ENCODE measurements around the gene EIF4G3.
"Not testable (repeated sequence)": the region's sequence is repeated elsewhere in the genome, so short reads cannot be mapped to it uniquely, and the experiment has no call there.

EIF4G3 gene

GRCh38 chr1:20789598-20789997 is 387.1 kb downstream of the EIF4G3 start:
- DNase-seq = not testable (repeated sequence)

DNA sequence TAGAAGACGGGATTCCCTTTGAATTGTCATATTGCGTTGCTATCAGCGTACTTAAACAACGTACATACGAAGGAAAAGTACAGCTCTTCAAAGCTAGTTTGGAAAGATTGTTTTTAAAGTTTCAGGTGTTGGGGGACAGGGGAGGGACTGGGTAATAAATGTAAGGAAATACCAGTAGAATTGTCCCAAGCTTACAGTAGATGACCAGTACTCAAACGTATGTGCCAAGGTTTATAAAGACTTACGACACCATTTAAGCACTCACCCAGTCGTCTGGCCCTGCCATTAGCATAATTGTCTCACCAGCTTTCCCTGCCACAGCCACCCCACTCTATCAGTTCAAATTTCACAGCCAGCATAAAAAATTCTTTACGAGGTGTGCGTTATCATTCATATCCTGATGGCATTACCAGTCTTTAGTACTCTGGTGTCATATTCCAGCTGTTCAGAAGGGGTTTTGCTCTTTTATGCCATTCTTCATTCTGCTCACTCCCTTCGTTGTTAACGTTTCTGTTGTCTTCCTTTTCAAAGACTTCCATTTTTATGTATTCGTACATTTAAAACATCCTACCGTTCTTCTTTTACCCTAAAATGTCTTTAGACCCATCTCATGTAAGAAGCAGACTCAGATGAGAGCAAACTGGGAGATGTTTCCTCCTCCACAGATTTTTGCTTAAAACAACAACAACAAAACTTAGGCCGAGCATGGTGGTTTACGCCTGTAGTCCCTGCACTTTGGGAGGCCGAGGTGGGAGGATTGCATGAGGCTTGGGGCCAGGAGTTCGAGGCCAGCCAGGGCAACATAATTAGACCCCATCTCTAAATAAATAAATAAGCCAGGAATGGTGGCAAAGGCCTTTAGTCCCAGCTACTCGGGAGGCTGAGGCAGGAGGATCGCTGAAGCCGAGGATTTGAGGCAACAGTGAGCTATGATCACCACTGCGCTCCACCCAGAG is 388.6 kb downstream of the EIF4G3 start:
- peak; percentile 71 for DNase-seq

DNA sequence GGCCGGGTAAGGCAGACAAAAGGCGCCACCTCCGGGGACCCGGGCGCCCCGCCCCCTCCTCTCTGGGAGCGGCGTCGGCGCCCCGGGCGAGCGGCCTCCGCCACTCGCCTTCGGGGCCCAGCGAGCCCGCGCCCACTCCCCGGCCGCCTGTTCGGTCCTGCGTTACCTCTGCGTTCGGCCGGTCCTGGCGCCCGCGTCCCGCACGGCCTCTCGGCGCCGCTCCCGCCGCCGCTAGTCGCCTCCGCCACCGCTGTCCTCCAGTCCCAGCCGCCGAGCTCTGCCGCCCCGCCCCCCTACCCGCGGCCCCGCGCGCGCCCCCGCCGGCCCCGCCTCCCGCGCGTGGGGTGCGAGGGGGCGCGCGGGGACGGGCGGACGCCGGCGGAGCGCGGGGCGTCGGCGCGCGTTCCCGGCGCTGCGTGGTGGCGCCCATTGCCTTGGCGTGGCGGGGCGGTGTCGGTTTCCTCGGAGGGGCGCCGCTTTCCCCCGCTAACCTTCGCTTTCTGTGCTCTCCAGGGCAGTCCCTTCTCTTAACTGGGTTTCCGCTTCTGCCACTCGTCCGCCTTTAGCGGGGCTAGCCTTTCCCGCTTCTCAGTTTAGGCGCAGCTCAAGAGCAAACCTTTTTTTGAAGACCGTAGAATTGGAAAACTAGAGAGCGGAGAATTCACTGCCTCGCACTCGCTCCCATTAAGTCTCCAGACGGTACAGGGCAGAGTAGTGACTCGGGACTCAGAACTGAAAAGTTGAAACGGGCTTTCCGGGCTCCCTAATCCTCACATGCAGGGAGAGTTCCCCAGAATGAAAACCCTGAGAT is 389.5 kb downstream of the EIF4G3 start, which contains the start of gene HP1BP3:
HP1BP3 (minus strand) TSS at position 279 of the 811 bp plus-strand sequence. CDS start 6,867 bp downstream, outside the sequence.
- DNase-seq = peak; percentile 76

DNA sequence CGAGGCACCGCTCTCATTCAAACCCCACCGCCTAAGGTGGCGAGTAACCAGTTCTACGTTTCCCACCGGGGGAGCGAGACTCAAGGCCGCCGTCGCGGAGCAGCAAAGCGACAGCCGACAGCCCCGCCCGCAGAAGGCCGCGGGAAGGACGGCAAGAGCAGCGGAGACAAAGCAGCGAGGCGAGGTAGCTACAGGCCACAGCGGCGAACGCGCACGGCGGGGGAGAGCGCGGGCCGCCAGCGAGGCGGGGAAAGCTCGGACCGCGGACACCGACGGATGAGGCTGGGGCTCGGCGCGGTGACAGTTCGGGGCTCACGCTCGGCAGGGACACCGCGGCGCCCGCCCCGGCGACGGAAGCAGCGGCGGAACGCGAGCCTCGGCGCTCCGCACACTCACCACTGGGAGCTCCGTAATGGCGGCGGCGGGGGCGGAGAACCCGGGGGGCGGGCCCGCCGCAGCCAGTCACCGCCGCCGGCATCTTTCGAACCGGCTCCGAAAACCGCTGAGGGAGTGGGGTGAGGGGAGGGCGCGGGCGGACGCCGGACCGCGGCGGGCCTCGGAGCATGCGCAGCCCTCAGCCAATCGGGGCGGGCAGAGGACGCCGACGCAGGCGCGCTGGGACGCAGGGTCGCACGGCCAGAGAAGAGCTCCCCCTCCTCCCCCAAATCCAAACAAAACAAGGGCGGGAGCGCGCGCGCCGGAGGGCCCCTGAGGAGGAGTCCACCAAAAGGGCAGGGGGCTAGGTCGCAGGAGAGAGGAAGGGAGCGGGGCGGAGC is 390.3 kb downstream of the EIF4G3 start:
- peak; percentile 95 for DNase-seq

DNA sequence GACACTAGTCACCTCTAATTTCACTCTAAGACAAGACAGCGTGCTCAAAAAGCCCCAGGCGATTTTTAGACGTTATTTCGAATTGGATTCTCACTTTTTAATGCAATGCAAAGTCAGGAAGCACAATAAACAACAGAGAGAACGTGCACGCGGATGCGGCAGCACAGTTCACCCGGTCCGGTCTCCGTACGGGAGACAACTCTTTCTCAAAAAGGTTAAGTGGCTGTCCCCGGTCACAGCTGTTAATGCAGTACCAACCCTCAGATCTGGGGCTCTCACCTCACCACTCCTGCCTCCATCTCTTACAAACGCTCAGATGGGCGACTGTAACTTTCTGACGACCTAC is 390.8 kb downstream of the EIF4G3 start:
- peak; percentile 59 for DNase-seq

GRCh38 chr1:20775700-20776099 is 401.0 kb downstream of the EIF4G3 start:
- no peak for DNase-seq

GRCh38 chr1:20771780-20772179 is 404.9 kb downstream of the EIF4G3 start:
- no peak for DNase-seq

GRCh38 chr1:20770314-20771087 is 406.2 kb downstream of the EIF4G3 start:
- no peak for DNase-seq

DNA sequence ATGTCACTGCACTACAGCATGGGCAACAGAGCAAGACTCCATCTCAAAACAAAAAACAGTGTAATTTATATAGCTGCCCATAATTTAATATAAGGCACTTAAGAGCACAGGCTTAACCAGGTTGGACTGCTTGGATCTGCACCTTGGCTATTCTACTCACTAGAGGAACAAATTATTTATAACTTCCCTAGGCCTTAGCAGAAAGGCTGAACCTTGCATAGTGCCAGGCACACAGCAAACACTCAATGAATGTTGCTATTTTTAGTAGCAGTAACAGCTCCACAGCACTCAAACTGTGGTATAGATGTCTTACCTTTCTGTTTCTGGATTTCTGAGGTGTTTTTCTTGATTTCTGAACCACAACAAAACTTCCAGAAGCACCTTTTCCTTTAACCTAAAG is 409.4 kb downstream of the EIF4G3 start:
- no peak for DNase-seq

GRCh38 chr1:20763417-20763816 is 413.3 kb downstream of the EIF4G3 start:
- no peak for DNase-seq

DNA sequence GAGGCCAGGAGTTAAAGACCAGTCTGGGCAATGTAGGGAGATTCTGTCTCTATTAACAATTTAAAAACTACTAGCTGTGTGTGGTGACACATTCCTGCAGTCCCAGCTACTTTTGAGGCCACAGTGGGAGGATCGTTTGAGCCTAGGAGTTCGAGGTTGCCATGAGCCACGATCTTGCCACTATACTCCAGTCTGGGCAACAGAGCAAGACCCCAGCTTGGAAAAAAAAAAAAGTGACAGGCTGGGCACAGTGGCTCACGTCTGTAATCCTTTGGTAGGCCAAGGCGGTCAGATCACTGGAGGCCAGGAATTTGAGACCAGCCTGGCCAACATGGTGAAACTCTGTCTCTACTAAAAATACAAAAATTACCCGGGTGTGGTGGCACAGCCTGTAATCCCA is 416.4 kb downstream of the EIF4G3 start:
- no peak for DNase-seq
